GM23338 (cell line): ENCODE measurements around the gene JARID2. TPM values are rescaled to one million over a fixed set of nuclear protein-coding genes. Genes with fewer than 3 reads are reported as not detected.
A peak's percentile ranks its signal among the peaks of the same experiment; 100 is the strongest.

Source experiments
- ATAC-seq: fragments of 200-7000 bp; cut with Tn5 transposase; 3 replicates; pipeline ENCODE4 v1.9.1; 2020
- DNase-seq: peaks from one replicate; pipeline ENCODE4 v3.0.0-alpha.2; 2015; ENCODE audit warnings: low spot score
- H2AFZ ChIP-seq: fragments of 200-600 bp; sonication (generic); 2 replicates; pipeline ENCODE4 v1.8.0; 2016; ENCODE audit warnings: antibody characterized with exemption, mild to moderate bottlenecking, moderate library complexity
- H3F3A ChIP-seq: fragments of 200-600 bp; sonication (generic); replicated peaks from 2 replicates; pipeline ENCODE4 v1.8.0; 2017; ENCODE audit warnings: antibody characterized with exemption, mixed run types, low read depth
- H3K27ac ChIP-seq: fragments of 200-600 bp; sonication (generic); 2 replicates; pipeline ENCODE4 v1.6.1; 2016; ENCODE audit warnings: low read depth
- H3K27me3 ChIP-seq: fragments of 200-600 bp; sonication (generic); 2 replicates; pipeline ENCODE4 v1.8.0; 2016; ENCODE audit warnings: mild to moderate bottlenecking, mixed run types, moderate library complexity; ENCODE audit not compliant: insufficient read depth
- H3K36me3 ChIP-seq: fragments of 200-600 bp; sonication (generic); 2 replicates; pipeline ENCODE4 v1.8.0; 2016; ENCODE audit warnings: mild to moderate bottlenecking; ENCODE audit not compliant: insufficient read depth
- H3K4me1 ChIP-seq: fragments of 200-600 bp; sonication (generic); 2 replicates; pipeline ENCODE4 v1.8.0; 2016; ENCODE audit warnings: mild to moderate bottlenecking, moderate library complexity; ENCODE audit not compliant: insufficient read depth
- H3K4me2 ChIP-seq: fragments of 200-600 bp; sonication (generic); 2 replicates; pipeline ENCODE4 v1.7.1; 2017; ENCODE audit warnings: mixed run types
- H3K4me3 ChIP-seq: fragments of 200-600 bp; sonication (generic); 2 replicates; pipeline ENCODE4 v1.6.1; 2016; ENCODE audit warnings: mixed run types
- H3K79me2 ChIP-seq: fragments of 200-600 bp; sonication (generic); replicated peaks from 2 replicates; pipeline ENCODE4 v1.8.0; 2017; ENCODE audit warnings: mild to moderate bottlenecking; ENCODE audit not compliant: insufficient read depth
- H3K9me2 ChIP-seq: fragments of 200-600 bp; sonication (generic); 2 replicates; pipeline ENCODE4 v1.8.0; 2017; ENCODE audit not compliant: insufficient read depth
- H4K20me1 ChIP-seq: fragments of 200-600 bp; sonication (generic); replicated peaks from 2 replicates; pipeline ENCODE4 v1.8.0; 2017; ENCODE audit warnings: mild to moderate bottlenecking; ENCODE audit not compliant: insufficient read depth
- H3K27ac Mint-ChIP-seq: 2 replicates; pipeline ENCODE4 v1.8.0; 2020; ENCODE audit warnings: inconsistent platforms, mild to moderate bottlenecking, moderate library complexity, mixed read lengths
- H3K27me3 Mint-ChIP-seq: 3 replicates; pipeline ENCODE4 v1.8.0; 2022; ENCODE audit warnings: low read depth, mild to moderate bottlenecking, moderate library complexity, mixed read lengths, inconsistent platforms; ENCODE audit not compliant: insufficient read depth, poor library complexity
- H3K36me3 Mint-ChIP-seq: 3 replicates; pipeline ENCODE4 v1.8.0; 2021; ENCODE audit warnings: low read depth, mild to moderate bottlenecking, inconsistent platforms, moderate library complexity, mixed read lengths
- H3K4me1 Mint-ChIP-seq: 3 replicates; pipeline ENCODE4 v1.8.0; 2020; ENCODE audit warnings: mild to moderate bottlenecking, inconsistent platforms, mixed read lengths
- H3K4me3 Mint-ChIP-seq: 3 replicates; pipeline ENCODE4 v1.8.0; 2021; ENCODE audit warnings: moderate library complexity, mild to moderate bottlenecking, inconsistent platforms, mixed read lengths
- H3K9me3 Mint-ChIP-seq: 3 replicates; pipeline ENCODE4 v1.8.0; 2020; ENCODE audit warnings: moderate library complexity, mild to moderate bottlenecking, inconsistent platforms, mixed read lengths
- CREB1 ChIP-seq: fragments of 250-450 bp; sonication (Bioruptor Pico); IDR thresholded peaks from 2 replicates; pipeline ENCODE4 v1.5.0; 2020; ENCODE audit warnings: low read depth, mild to moderate bottlenecking, moderate library complexity
- CTCF ChIP-seq, 2 experiments: fragments of 200-600 bp in 1 of 2; sonication (generic) in 1 of 2; conservative IDR thresholded peaks; 2 replicates each; pipeline versions ENCODE4 v1.5.1 to v1.6.1; 2016 to 2017; ENCODE audit warnings: antibody characterized with exemption in 2 of 2, low read depth in 2 of 2, mild to moderate bottlenecking in 2 of 2, moderate library complexity in 1 of 2
- ETS1 ChIP-seq: IDR thresholded peaks from 2 replicates; pipeline ENCODE4 v1.6.1; 2016; ENCODE audit warnings: antibody characterized with exemption
- EZH2 ChIP-seq: fragments of 200-600 bp; sonication (generic); IDR thresholded peaks from one replicate; pipeline ENCODE4 v1.8.0; 2017; ENCODE audit warnings: antibody characterized with exemption, mild to moderate bottlenecking, low read depth; ENCODE audit not compliant: unreplicated experiment
- EZH2phosphoT487 ChIP-seq: fragments of 200-600 bp; sonication (generic); IDR thresholded peaks from one replicate; pipeline ENCODE4 v1.8.1; 2018; ENCODE audit warnings: antibody characterized with exemption; ENCODE audit not compliant: unreplicated experiment
- JUNB ChIP-seq: IDR thresholded peaks from one replicate; pipeline ENCODE4 v1.6.1; 2016; ENCODE audit warnings: antibody characterized with exemption; ENCODE audit not compliant: unreplicated experiment
- NANOG ChIP-seq: IDR thresholded peaks from 2 replicates; pipeline ENCODE4 v1.6.1; 2016; ENCODE audit warnings: antibody characterized with exemption, borderline replicate concordance
- POLR2AphosphoS5 ChIP-seq: IDR thresholded peaks from 2 replicates; pipeline ENCODE4 v1.6.1; 2016; ENCODE audit warnings: antibody characterized with exemption, low read depth
- REST ChIP-seq: IDR thresholded peaks from one replicate; pipeline ENCODE4 v1.6.1; 2018; ENCODE audit warnings: antibody characterized with exemption; ENCODE audit not compliant: unreplicated experiment
- STAT1 ChIP-seq: IDR thresholded peaks from one replicate; pipeline ENCODE4 v1.6.1; 2016; ENCODE audit warnings: antibody characterized with exemption; ENCODE audit not compliant: unreplicated experiment
- ZNF114 ChIP-seq: fragments of 250-450 bp; sonication (Bioruptor Pico); IDR thresholded peaks from 2 replicates; pipeline ENCODE4 v1.5.0; 2020; ENCODE audit warnings: mild to moderate bottlenecking, moderate library complexity
- ZNF331 ChIP-seq: fragments of 250-450 bp; sonication (Bioruptor Pico); IDR thresholded peaks from 2 replicates; pipeline ENCODE4 v1.5.0; 2020; ENCODE audit warnings: low read depth, mild to moderate bottlenecking, moderate library complexity
- ZNF462 ChIP-seq: fragments of 250-450 bp; sonication (Bioruptor Pico); IDR thresholded peaks from 2 replicates; pipeline ENCODE4 v1.5.0; 2020; ENCODE audit warnings: mild to moderate bottlenecking, moderate library complexity
- polyA plus RNA-seq: library from polyadenylated mRNA; unstranded; fragments of >200 nt; fragmentation: Nextera tagmentation; extraction: Ambion mirVana; gene quantifications from 2 replicates; pipeline ENCODE4 v1.2.1, GENCODE V29; 2016
- total RNA-seq: library from RNA; depleted of rRNA; stranded (reverse); fragments of >200 nt; shearing (Covaris generic); gene quantifications from 2 replicates; pipeline ENCODE4 v1.2.3, GENCODE V29; 2014

JARID2 gene
- total and polyA plus RNA-seq, 2 experiments from 2014 or later: 92.8 to 196 TPM

- no peak overlapping the region for H3K4me3 ChIP-seq
- peak overlapping the region; percentile 63; the same call in 1 of the 2 replicates for H3K27ac ChIP-seq
- H3K36me3 Mint-ChIP-seq: peaks cover 100% of the 10 kb centered on the region
- H2AFZ ChIP-seq: no peak overlapping the region
- peaks cover 41% of the 10 kb centered on the region for H4K20me1 ChIP-seq
- H3K4me1 Mint-ChIP-seq: peaks cover 19% of the 10 kb centered on the region
- peaks cover 11% of the 10 kb centered on the region for H3K79me2 ChIP-seq
- ATAC-seq: no peak
- no peak for DNase-seq
- H3F3A ChIP-seq: peaks cover 74% of the 10 kb centered on the region
- H3K27me3 Mint-ChIP-seq: peaks cover 71% of the 10 kb centered on the region
- TF ChIP-seq JUNB (no peak), ZNF331 (no peak), ZNF462 (CRISPR knock-in tag) (no peak), CREB1 (CRISPR knock-in tag) (no peak), EZH2 (no peak), STAT1 (no peak), ETS1 (no peak), POLR2AphosphoS5 (no peak), ZNF114 (CRISPR knock-in tag) (no peak), EZH2phosphoT487 (no peak), CTCF (conservative IDR thresholded peaks at IDR 0.05; ENCODE audit: low read depth in 2 of 2) (no peak), REST (no peak), NANOG (no peak)
- peaks cover 9% of the 10 kb centered on the region; the same call in 1 of the 2 replicates for H3K4me1 ChIP-seq
- H3K27ac Mint-ChIP-seq: no peak overlapping the region; the same call in 1 of the 2 replicates
- no peaks in the 10 kb centered on the region for H3K9me2 ChIP-seq
- H3K27me3 ChIP-seq: no peaks in the 10 kb centered on the region
- H3K9me3 Mint-ChIP-seq: peaks cover 33% of the 10 kb centered on the region
- no peak overlapping the region for H3K4me2 ChIP-seq
- H3K36me3 ChIP-seq: peaks cover 67% of the 10 kb centered on the region
- H3K4me3 Mint-ChIP-seq: no peak overlapping the region
Observed at GRCh38 chr6:15520626-15521203, 274.8 kb downstream of the JARID2 start.
